ENCODE results near the gene ELP2.

Gene ELP2

GRCh38 chr18:36191286-36191685, 61.6 kb downstream of the ELP2 start:
- in situ Hi-C loops (cut with MboI; ENCODE audit: low pct_unique_long_range_greater_than_20kb, low sequenced_read_pairs, unreplicated experiment) = no loop called here
- DNase-seq (ENCODE audit: low spot score) = no peak
- no peak for TF ChIP-seq CTCF (IDR thresholded peaks at IDR 0.05; ENCODE audit: extremely low read depth, insufficient read depth, missing control alignments)

- in situ Hi-C loops (cut with MboI; ENCODE audit: low pct_unique_long_range_greater_than_20kb, low sequenced_read_pairs, unreplicated experiment) = no loop called here
These were observed 62.0 kb downstream of the ELP2 start for GRCh38 chr18:36191711-36192110.

GRCh38 chr18:36194600-36195315, 65.1 kb downstream of the ELP2 start:
- in situ Hi-C loops (cut with MboI; ENCODE audit: low pct_unique_long_range_greater_than_20kb, low sequenced_read_pairs, unreplicated experiment) = no loop called here
- no peak for TF ChIP-seq CTCF (IDR thresholded peaks at IDR 0.05; ENCODE audit: extremely low read depth, insufficient read depth, missing control alignments)
- no peak for DNase-seq (ENCODE audit: low spot score)

More at GRCh38 chr18:36191711-36192110, 62.0 kb downstream of the ELP2 start:
- TF ChIP-seq CTCF (IDR thresholded peaks at IDR 0.05; ENCODE audit: extremely low read depth, insufficient read depth, missing control alignments) = no peak
- no peak for DNase-seq (ENCODE audit: low spot score)

GRCh38 chr18:36195427-36196122, 65.9 kb downstream of the ELP2 start:
- no peak for DNase-seq (ENCODE audit: low spot score)
- TF ChIP-seq CTCF (IDR thresholded peaks at IDR 0.05; ENCODE audit: extremely low read depth, insufficient read depth, missing control alignments) = no peak
- in situ Hi-C loops (cut with MboI; ENCODE audit: low pct_unique_long_range_greater_than_20kb, low sequenced_read_pairs, unreplicated experiment) = no loop called here

GRCh38 chr18:36196238-36196995, 66.7 kb downstream of the ELP2 start:
- TF ChIP-seq CTCF (IDR thresholded peaks at IDR 0.05; ENCODE audit: extremely low read depth, insufficient read depth, missing control alignments) = no peak
- in situ Hi-C loops (cut with MboI; ENCODE audit: low pct_unique_long_range_greater_than_20kb, low sequenced_read_pairs, unreplicated experiment) = no loop called here
- no peak for DNase-seq (ENCODE audit: low spot score)

- TF ChIP-seq CTCF (IDR thresholded peaks at IDR 0.05; ENCODE audit: extremely low read depth, insufficient read depth, missing control alignments) = no peak
- no peak for DNase-seq (ENCODE audit: low spot score)
- in situ Hi-C loops (cut with MboI; ENCODE audit: low pct_unique_long_range_greater_than_20kb, low sequenced_read_pairs, unreplicated experiment) = no loop called here
These were observed 67.9 kb downstream of the ELP2 start for GRCh38 chr18:36197511-36198166.
